Ovary (tissue), 3 donors: Measurements from ENCODE around the gene HAL.

ENCODE experiments used
- CTCF ChIP-seq, 3 donors: fragments of 450-650 bp in 2 of 3; fragments of 200-600 bp in 1 of 3; IDR thresholded peaks; one replicate each; pipeline versions ENCODE4 v1.5.1 to v1.8.0; 2016 to 2022; ENCODE audit warnings: antibody characterized with exemption in 3 of 3, mild to moderate bottlenecking in 1 of 3
- EP300 ChIP-seq: sonication (generic); formaldehyde crosslinking; IDR thresholded peaks from one replicate; pipeline ENCODE4 v1.6.1; 2017; ENCODE audit warnings: antibody characterized with exemption
- POLR2A ChIP-seq: fragments of 450-650 bp; IDR thresholded peaks from one replicate; pipeline ENCODE4 v1.6.1; 2017; ENCODE audit warnings: antibody characterized with exemption, mild to moderate bottlenecking, moderate library complexity
- donor health status: DM: no; HTN: no; CAD: no.

- no peak for TF ChIP-seq CTCF (IDR thresholded peaks at IDR 0.05)
- TF ChIP-seq EP300, result no peak
- TF ChIP-seq POLR2A, result no peak
Observed at GRCh38 chr12:96028538-96028937, 32.4 kb upstream of the HAL start.
